ENCODE measurements around the gene ZNF276. TPM values are rescaled to one million over a fixed set of nuclear protein-coding genes. Genes with fewer than 3 reads are reported as not detected.

The ZNF276 gene
- total and polyA plus RNA-seq, 2 of the 8 experiments (the other 6 are each of a cell fraction or from before 2014, with no cell fraction given) = 6.4 to 9.3 TPM

DNA sequence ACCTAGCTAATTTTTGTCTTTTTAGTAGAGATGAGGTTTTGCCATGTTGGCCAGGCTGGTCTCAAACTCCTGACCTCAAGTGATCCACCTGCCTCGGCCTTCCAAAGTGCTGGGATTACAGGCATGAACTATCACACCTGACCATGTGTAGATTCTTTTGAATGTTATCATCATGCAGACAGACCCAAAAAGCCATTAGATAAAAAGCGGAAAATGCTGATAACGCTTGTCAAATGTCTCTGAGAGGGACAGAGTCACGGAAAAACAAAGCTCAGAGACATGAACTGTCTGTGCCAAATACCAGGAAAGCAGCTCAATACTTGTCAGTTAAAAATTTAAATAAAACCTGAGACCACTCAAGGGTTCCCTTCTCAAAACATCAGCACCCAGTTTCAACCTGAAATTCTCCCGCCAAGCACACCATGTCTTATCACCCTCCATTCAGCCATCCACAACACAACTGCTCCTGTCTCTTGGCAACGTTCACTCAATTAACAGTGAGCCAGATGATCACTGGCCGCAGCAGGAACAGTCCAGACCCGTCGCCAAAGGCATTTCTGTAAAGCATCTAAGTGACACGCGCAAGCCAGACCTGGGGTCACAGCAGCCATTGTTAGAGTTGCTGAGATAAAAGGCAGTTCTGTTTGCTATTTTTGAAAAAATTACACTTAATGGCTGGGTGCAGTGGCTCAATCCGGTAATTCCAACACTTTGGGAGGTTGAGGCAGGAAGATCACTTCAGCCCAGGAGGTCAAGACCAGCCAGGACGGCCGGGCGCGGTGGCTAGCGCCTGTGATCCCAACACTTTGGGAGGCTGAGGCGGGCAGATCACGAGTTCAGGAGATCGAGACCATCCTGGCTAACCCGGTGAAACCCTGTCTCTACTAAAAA, 65.4 kb downstream of the ZNF276 start:
- H3K36me3 ChIP-seq (ENCODE audit: control insufficient read depth in 2 of 4, insufficient read depth in 4 of 4, low read length in 3 of 4) = peaks cover 22 to 77% (median 50%) of the 10 kb centered on the region in 4 experiments
- no peak overlapping the region for H4K91ac ChIP-seq (replicated peaks; ENCODE audit: insufficient read length, low read length)
- no peak overlapping the region for H3K4ac ChIP-seq (replicated peaks; ENCODE audit: insufficient read length, low read depth, low read length)
- H2BK120ac ChIP-seq (replicated peaks; ENCODE audit: low read depth, low read length) = no peak overlapping the region
- CTCF ChIA-PET (ENCODE audit: partially characterized antibody) = interaction anchor here (1.0 kb wide), 2 partner anchors 15 to 27 kb away, joined by 3 to 5 read pairs; no protein-coding TSS in a partner anchor
- WGBS, 2 experiments (ENCODE audit: extremely low coverage in 1 of 2, insufficient coverage in 1 of 2, insufficient read length in 1 of 2, insufficient replicate concordance in 2 of 2, low coverage in 1 of 2, low lambda C conversion rate in 2 of 2, missing lambda C conversion rate in 1 of 2) = 95% methylated on average over 21 of the region's 21 CpGs; no CpG with 5 or more reads in 1 of the 2 experiments
- H3K4me1 ChIP-seq (replicated peaks in 1 of 4; ENCODE audit: control insufficient read depth in 3 of 4, insufficient read depth in 4 of 4, low read length in 3 of 4) = no peaks in the 10 kb centered on the region
- H2BK5ac ChIP-seq (ENCODE audit: low read depth, low read length) = no peak overlapping the region
- peaks cover 0 to 3% of the 10 kb centered on the region in 2 experiments for H4K20me1 ChIP-seq (replicated peaks in 1 of 2; ENCODE audit: control insufficient read depth in 1 of 2, insufficient read depth in 2 of 2, low read length in 2 of 2)
- no peaks in the 10 kb centered on the region for H3K27me3 ChIP-seq (replicated peaks in 1 of 4; ENCODE audit: control insufficient read depth in 3 of 4, extremely low read depth in 1 of 4, insufficient read depth in 3 of 4, low read length in 3 of 4)
- H3K9me3 ChIP-seq (ENCODE audit: insufficient read depth in 2 of 2, low read depth in 1 of 2, low read length in 1 of 2) = no peaks in the 10 kb centered on the region
- no peaks in the 10 kb centered on the region for H3K23me2 ChIP-seq (ENCODE audit: low read depth, low read length)
- TF ChIP-seq TBP (IDR thresholded peaks at IDR 0.05; ENCODE audit: low read depth, low read length) = no peak
- H3K27ac ChIP-seq (ENCODE audit: low read depth, low read length) = no peak overlapping the region
- H3K9ac ChIP-seq (replicated peaks in 1 of 4; ENCODE audit: extremely low read depth in 1 of 4, low read depth in 3 of 4, low read length in 3 of 4) = no peak overlapping the region
- no peak for FAIRE-seq
- H3K14ac ChIP-seq (ENCODE audit: insufficient read length) = no peak overlapping the region
- DNase-seq (ENCODE audit: low read depth in 1 of 2, low spot score in 2 of 2) = no peak
- no peaks in the 10 kb centered on the region for H3K79me2 ChIP-seq (ENCODE audit: control insufficient read depth in 1 of 2, insufficient read depth in 2 of 2, low read length in 2 of 2)
- H3K4me3 ChIP-seq (ENCODE audit: extremely low read depth in 1 of 4, insufficient read depth in 2 of 4, low read depth in 3 of 4, low read length in 4 of 4) = no peak overlapping the region
- POLR2A ChIA-PET (ENCODE audit: partially characterized antibody) = interaction anchor here (0.7 to 1.8 kb wide), 2 partner anchors 18 to 51 kb away, joined by 3 to 4 read pairs; no protein-coding TSS in a partner anchor
- H2BK15ac ChIP-seq (ENCODE audit: low read length) = no peak overlapping the region
- H4K5ac ChIP-seq (ENCODE audit: insufficient read length, low read depth, low read length) = no peak overlapping the region
- no peak overlapping the region for H2AK5ac ChIP-seq (ENCODE audit: low read depth, low read length)
- no peak overlapping the region for H3K18ac ChIP-seq (ENCODE audit: extremely low read depth, low read length)
- no peak overlapping the region for H3K23ac ChIP-seq (ENCODE audit: insufficient read length)
- no peak overlapping the region for H3K56ac ChIP-seq (replicated peaks; ENCODE audit: insufficient read length, low read depth, low read length)
- no peak overlapping the region for H3K4me2 ChIP-seq (ENCODE audit: insufficient read depth in 1 of 2, low read depth in 2 of 2, low read length in 2 of 2)
- H2AFZ ChIP-seq (ENCODE audit: low read length) = no peak overlapping the region
- H2BK20ac ChIP-seq (ENCODE audit: low read length) = no peak overlapping the region
- H2BK12ac ChIP-seq (ENCODE audit: low read depth, low read length) = no peak overlapping the region
- H3K79me1 ChIP-seq (ENCODE audit: low read depth, low read length) = no peaks in the 10 kb centered on the region; the same call in 1 of the 2 replicates
- H4K8ac ChIP-seq (ENCODE audit: extremely low read depth, insufficient read depth, low read length) = no peak overlapping the region

All from H1 (cell line).